IPS-15b (cell line): ENCODE measurements around the gene CUX1.

Source experiments
- H3K27me3 ChIP-seq: one replicate; pipeline ENCODE4 v1.6.1; 2013; ENCODE audit warnings: low read length; ENCODE audit not compliant: control insufficient read depth, insufficient read depth
- H3K36me3 ChIP-seq: one replicate; pipeline ENCODE4 v1.6.1; 2013; ENCODE audit warnings: low read length; ENCODE audit not compliant: control insufficient read depth, insufficient read depth
- H3K4me1 ChIP-seq: one replicate; pipeline ENCODE4 v1.6.1; 2013; ENCODE audit warnings: mild to moderate bottlenecking, low read length; ENCODE audit not compliant: control insufficient read depth, insufficient read depth
- H3K4me3 ChIP-seq: one replicate; pipeline ENCODE4 v1.5.1; 2013; ENCODE audit warnings: low read depth, low read length
- H3K9ac ChIP-seq: one replicate; pipeline ENCODE4 v1.6.1; 2013; ENCODE audit warnings: low read depth, mild to moderate bottlenecking, low read length
- H3K9me3 ChIP-seq: one replicate; pipeline ENCODE4 v1.6.1; 2013; ENCODE audit warnings: mild to moderate bottlenecking, low read length; ENCODE audit not compliant: control insufficient read depth, insufficient read depth

CUX1 gene

GRCh38 chr7:101935521-101936141 lies 118.2 kb downstream of the CUX1 start:
- Histone ChIP-seq H3K9me3 (no peaks in the 10 kb centered on the region), H3K4me1 (peaks cover 31% of the 10 kb centered on the region), H3K27me3 (no peaks in the 10 kb centered on the region), H3K9ac (no peak overlapping the region), H3K4me3 (peak overlapping the region; percentile 16), H3K36me3 (no peaks in the 10 kb centered on the region)

GRCh38 chr7:101936223-101936610 lies 118.8 kb downstream of the CUX1 start:
- Histone ChIP-seq H3K36me3 (no peaks in the 10 kb centered on the region), H3K4me3 (peak overlapping the region; percentile 35), H3K9me3 (no peaks in the 10 kb centered on the region), H3K4me1 (peaks cover 35% of the 10 kb centered on the region), H3K27me3 (no peaks in the 10 kb centered on the region), H3K9ac (peak overlapping the region; percentile 66)

GRCh38 chr7:101936611-101937231 lies 119.3 kb downstream of the CUX1 start:
- H3K9ac ChIP-seq, result peak overlapping the region; percentile 66

GRCh38 chr7:101937717-101938514 lies 120.5 kb downstream of the CUX1 start:
- Histone ChIP-seq H3K27me3 (no peaks in the 10 kb centered on the region), H3K4me3 (no peak overlapping the region), H3K9me3 (no peaks in the 10 kb centered on the region), H3K36me3 (no peaks in the 10 kb centered on the region), H3K4me1 (peaks cover 43% of the 10 kb centered on the region), H3K9ac (no peak overlapping the region)

More at GRCh38 chr7:101936611-101937231, 119.3 kb downstream of the CUX1 start:
- H3K4me3 ChIP-seq, result peak overlapping the region; percentile 35
- H3K4me1 ChIP-seq, result peaks cover 40% of the 10 kb centered on the region
- no peaks in the 10 kb centered on the region for H3K9me3 ChIP-seq
- H3K27me3 ChIP-seq, result no peaks in the 10 kb centered on the region
- H3K36me3 ChIP-seq, result no peaks in the 10 kb centered on the region

GRCh38 chr7:101939136-101939695 lies 121.8 kb downstream of the CUX1 start:
- peaks cover 39% of the 10 kb centered on the region for H3K4me1 ChIP-seq
- H3K4me3 ChIP-seq, result no peak overlapping the region
- H3K36me3 ChIP-seq, result no peaks in the 10 kb centered on the region
- H3K9ac ChIP-seq, result no peak overlapping the region
- H3K9me3 ChIP-seq, result no peaks in the 10 kb centered on the region
- no peaks in the 10 kb centered on the region for H3K27me3 ChIP-seq

- H3K27me3 ChIP-seq, result no peaks in the 10 kb centered on the region
- peaks cover 35% of the 10 kb centered on the region for H3K4me1 ChIP-seq
- no peak overlapping the region for H3K9ac ChIP-seq
- no peaks in the 10 kb centered on the region for H3K36me3 ChIP-seq
- H3K9me3 ChIP-seq, result no peaks in the 10 kb centered on the region
- H3K4me3 ChIP-seq, result no peak overlapping the region
Measured at GRCh38 chr7:101940151-101940550, 122.7 kb downstream of the CUX1 start.

- no peaks in the 10 kb centered on the region for H3K36me3 ChIP-seq
- H3K9me3 ChIP-seq, result no peaks in the 10 kb centered on the region
- H3K4me3 ChIP-seq, result no peak overlapping the region
- H3K27me3 ChIP-seq, result no peaks in the 10 kb centered on the region
- peaks cover 31% of the 10 kb centered on the region for H3K4me1 ChIP-seq
- no peak overlapping the region for H3K9ac ChIP-seq
Measured at GRCh38 chr7:101940830-101941229, 123.4 kb downstream of the CUX1 start.

GRCh38 chr7:101941481-101942383 lies 124.3 kb downstream of the CUX1 start:
- Histone ChIP-seq H3K36me3 (no peaks in the 10 kb centered on the region), H3K9me3 (no peaks in the 10 kb centered on the region), H3K4me1 (peaks cover 25% of the 10 kb centered on the region), H3K9ac (no peak overlapping the region), H3K4me3 (no peak overlapping the region), H3K27me3 (no peaks in the 10 kb centered on the region)

GRCh38 chr7:101942603-101943210 lies 125.3 kb downstream of the CUX1 start:
- Histone ChIP-seq H3K36me3 (no peaks in the 10 kb centered on the region), H3K9me3 (no peaks in the 10 kb centered on the region), H3K4me3 (no peak overlapping the region), H3K27me3 (no peaks in the 10 kb centered on the region), H3K4me1 (peaks cover 24% of the 10 kb centered on the region), H3K9ac (peak overlapping the region; percentile 42)

- Histone ChIP-seq H3K4me1 (peaks cover 28% of the 10 kb centered on the region), H3K36me3 (no peaks in the 10 kb centered on the region), H3K27me3 (no peaks in the 10 kb centered on the region), H3K9ac (no peak overlapping the region), H3K9me3 (no peaks in the 10 kb centered on the region), H3K4me3 (no peak overlapping the region)
Measured at GRCh38 chr7:101943306-101943705, 125.9 kb downstream of the CUX1 start.
